Renal pelvis (tissue), 4 donors: ENCODE results near the gene ATG4D. TPM values are rescaled to one million over a fixed set of nuclear protein-coding genes. Genes with fewer than 3 reads are reported as not detected.
"Not testable (repeated sequence)": the region's sequence is repeated elsewhere in the genome, so short reads cannot be mapped to it uniquely, and the experiment has no call there.

ENCODE experiments used
- DNase-seq: peaks from one replicate; pipeline ENCODE4 v3.0.0-alpha.2; 2013
- polyA plus RNA-seq, 3 donors: library from polyadenylated mRNA; unstranded; fragments of 120-200 nt; gene quantifications; one replicate each; pipeline ENCODE4 v1.2.1, GENCODE V29; 2013; ENCODE audit not compliant: insufficient read length in 3 of 3

The ATG4D gene
- polyA plus RNA-seq, 3 donors: 34.8 to 39.1 (median 35.1) TPM

DNA sequence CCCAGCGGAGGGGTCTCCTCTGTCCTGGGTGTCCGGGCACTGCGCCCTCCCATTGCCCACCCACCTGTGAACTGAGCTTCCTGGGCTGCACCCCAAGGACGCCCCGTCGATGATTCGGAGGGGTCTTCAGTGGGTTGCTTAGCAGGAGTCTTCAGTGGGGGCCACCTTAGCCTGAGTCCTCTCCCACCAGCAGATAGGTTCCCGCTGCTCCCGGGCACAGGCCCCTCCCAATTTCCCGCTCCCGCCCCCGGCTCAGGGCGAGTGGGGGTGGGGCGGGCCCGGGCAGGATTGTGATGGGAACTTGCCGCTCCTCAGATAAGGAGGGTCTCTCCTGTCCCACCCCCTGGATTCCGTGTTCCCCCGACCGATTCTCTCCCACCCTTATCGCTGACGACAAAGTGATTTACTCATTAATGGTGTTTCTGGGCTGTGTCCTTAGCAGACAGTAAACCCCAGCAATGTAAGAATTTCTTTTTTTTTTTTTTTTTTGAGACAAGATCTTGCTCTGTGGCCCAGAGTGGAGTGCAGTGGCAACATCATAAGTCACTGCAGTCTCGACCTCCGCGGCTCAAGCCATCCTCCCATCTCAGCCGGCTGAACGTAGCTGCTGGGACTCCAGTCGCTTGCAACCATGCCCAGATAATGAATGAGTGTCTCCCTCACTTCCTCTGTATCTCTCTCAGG, 25.8 kb upstream of the ATG4D start:
- no peak for DNase-seq

- no peak for DNase-seq
Observed at GRCh38 chr19:10518444-10519361, 25.0 kb upstream of the ATG4D start.

- no peak for DNase-seq
Observed at GRCh38 chr19:10519421-10519820, 24.3 kb upstream of the ATG4D start.

DNA sequence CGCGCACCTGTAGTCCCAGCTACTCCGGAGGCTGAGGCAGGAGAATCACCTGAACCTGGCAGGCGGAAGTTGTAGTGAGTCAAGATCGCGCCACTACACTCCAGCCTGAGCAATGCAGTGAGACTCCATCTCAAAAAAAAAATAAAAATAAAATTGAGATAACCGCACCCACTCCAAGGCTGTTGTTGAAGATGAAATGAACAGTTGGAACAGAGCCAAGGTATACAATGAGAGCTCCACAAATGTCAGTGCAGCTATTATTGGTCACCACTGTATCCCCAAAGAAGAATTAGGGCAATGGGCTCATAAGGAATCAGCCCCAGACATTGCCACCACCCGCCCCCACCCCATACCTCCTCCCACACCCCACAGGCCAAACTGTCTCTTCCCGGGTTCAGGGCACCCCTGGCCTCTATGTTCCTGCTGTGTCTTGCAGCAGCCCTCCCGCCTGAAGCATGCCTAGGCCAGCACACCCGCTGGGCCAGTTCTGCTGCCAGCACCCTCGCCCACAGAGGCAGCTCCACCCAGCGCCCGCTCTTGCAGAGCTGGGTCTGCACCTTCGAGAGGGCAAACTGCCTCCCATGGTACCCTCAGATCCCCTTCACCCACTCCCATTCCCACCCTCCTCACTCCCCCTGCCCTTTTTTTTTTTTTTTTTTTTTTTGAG, 22.9 kb upstream of the ATG4D start:
- DNase-seq: no peak

GRCh38 chr19:10521461-10522171, 22.1 kb upstream of the ATG4D start:
- no peak for DNase-seq

GRCh38 chr19:10523135-10523636, 20.5 kb upstream of the ATG4D start:
- no peak for DNase-seq

- DNase-seq: no peak
Observed at GRCh38 chr19:10525636-10526035, 18.1 kb upstream of the ATG4D start.

DNA sequence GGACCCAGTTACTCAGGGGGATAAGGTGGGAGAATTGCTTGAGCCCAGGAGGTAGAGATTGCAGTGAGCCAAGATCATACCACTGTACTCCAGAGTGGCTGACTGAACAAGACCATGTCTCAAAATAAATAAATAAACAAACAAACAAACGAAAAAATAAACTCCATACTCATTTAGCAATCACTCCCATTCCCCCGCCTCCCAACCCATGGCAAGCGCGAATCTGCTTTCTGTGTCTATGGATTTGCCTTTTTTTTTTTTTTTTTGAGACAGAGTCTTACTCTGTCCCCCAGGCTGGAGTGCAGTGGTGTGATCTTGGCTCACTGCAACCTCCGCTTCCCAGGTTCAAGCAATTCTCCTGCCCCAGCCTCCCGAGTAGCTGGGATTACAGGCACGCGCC, 16.8 kb upstream of the ATG4D start:
- DNase-seq: not testable (repeated sequence)

- DNase-seq: no peak
Observed at GRCh38 chr19:10532457-10532856, 11.2 kb upstream of the ATG4D start.

- DNase-seq: no peak
Observed at GRCh38 chr19:10533646-10534386, 9.9 kb upstream of the ATG4D start.

- DNase-seq: no peak
Observed at GRCh38 chr19:10535613-10536012, 8.1 kb upstream of the ATG4D start.

- no peak for DNase-seq
Observed at GRCh38 chr19:10537668-10538067, 6.0 kb upstream of the ATG4D start.

DNA sequence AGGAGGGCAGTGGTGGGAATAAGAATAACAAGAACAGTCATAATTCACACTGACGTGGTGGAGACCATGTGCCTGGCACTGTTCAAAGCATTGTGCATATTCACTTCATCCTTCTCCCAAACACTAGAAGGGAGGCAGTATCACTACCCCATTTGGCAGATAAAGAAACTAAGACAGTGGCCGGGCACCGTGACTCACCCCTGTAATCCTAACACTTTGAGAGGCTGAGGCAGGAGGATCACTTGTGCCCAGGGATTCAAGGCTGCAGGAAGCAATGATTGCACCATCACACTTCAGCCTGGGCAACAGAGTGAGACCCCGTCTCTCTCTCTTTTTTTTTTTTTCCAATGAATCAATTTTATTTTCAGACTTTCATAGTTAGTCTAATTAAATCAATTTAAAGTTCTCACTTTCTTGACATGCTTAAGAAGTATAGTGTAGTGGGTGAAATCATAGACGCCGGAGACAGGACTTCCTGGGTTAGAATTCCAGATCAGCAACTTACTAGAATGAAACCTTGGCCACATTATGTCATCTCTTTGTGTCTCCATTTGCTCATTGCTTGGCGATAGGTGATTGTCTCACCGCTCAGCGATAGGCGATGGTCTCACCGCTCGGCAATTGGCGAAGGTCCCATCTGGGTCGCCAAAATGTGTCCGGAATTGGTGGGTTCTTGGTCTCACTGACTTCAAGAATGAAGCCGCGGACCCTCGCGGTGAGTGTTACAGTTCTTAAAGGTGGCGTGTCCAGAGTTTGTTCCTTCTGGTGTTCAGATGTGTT, 5.3 kb upstream of the ATG4D start:
- no peak for DNase-seq

- DNase-seq: not testable (repeated sequence)
Observed at GRCh38 chr19:10539016-10539415, 4.7 kb upstream of the ATG4D start.

- no peak for DNase-seq
Observed at GRCh38 chr19:10543059-10543419, 665 bp upstream of the ATG4D start.

DNA sequence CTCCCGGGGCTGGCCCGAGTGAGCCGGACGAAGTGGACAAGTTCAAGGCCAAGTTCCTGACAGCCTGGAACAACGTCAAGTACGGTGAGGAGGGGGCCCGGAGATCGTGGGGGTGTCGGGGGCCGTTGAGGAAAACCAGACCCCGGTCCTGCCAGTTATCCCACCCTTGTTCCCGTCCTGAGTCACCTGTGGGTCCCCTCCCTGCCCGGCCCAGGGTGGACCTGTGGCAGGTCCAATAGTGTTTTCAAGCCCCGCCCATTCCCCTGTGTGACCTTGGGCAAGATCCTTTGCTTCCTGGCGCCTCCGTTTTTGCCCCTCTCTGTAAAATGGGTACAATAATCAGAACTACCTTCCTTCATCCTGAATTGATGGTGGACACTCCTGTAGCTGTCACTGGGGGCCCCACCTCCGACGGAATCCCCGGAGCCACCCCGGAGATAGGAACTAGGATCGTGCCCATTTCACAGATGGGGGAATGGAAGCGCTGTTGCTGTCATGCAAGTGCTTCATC, 593 bp downstream of the ATG4D start:
- no peak for DNase-seq

GRCh38 chr19:10544753-10545251, 1.1 kb downstream of the ATG4D start:
- no peak for DNase-seq

DNA sequence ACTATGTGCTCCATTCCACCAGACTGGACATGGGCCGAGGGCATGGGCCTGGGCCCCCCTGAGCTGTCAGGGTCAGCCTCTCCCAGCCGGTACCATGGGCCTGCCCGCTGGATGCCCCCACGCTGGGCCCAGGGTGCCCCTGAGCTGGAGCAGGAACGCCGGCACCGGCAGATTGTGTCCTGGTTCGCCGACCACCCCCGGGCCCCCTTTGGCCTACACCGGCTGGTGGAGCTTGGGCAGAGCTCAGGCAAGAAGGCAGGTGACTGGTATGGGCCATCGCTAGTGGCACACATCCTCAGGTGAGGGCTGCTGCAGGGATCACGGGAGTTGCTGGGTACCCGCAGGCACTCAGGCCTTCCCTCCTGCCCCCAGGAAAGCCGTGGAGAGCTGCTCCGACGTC, 3.1 kb downstream of the ATG4D start:
- DNase-seq: no peak

- DNase-seq: no peak
Observed at GRCh38 chr19:10548746-10549276, 5.1 kb downstream of the ATG4D start.

- DNase-seq: no peak
Observed at GRCh38 chr19:10549733-10550132, 6.0 kb downstream of the ATG4D start.
